Measurements from ENCODE around the gene AAGAB. TPM values are rescaled to one million over a fixed set of nuclear protein-coding genes. Genes with fewer than 3 reads are reported as not detected.
"Not testable (repeated sequence)": the region's sequence is repeated elsewhere in the genome, so short reads cannot be mapped to it uniquely, and the experiment has no call there.

Gene AAGAB
- 21.0 TPM for polyA plus RNA-seq (ENCODE audit: insufficient read length)

GRCh38 chr15:67254238-67255175 is at the start of gene AAGAB, which contains the start of gene IQCH:
TSS of gene AAGAB (minus strand) at chr15:67254661. CDS start at chr15:67254631, 30 bp downstream.
TSS of gene IQCH (plus strand) at chr15:67254786. CDS start at chr15:67254897, 111 bp downstream.
- peak; percentile 61 for DNase-seq (ENCODE audit: low read depth)

DNA sequence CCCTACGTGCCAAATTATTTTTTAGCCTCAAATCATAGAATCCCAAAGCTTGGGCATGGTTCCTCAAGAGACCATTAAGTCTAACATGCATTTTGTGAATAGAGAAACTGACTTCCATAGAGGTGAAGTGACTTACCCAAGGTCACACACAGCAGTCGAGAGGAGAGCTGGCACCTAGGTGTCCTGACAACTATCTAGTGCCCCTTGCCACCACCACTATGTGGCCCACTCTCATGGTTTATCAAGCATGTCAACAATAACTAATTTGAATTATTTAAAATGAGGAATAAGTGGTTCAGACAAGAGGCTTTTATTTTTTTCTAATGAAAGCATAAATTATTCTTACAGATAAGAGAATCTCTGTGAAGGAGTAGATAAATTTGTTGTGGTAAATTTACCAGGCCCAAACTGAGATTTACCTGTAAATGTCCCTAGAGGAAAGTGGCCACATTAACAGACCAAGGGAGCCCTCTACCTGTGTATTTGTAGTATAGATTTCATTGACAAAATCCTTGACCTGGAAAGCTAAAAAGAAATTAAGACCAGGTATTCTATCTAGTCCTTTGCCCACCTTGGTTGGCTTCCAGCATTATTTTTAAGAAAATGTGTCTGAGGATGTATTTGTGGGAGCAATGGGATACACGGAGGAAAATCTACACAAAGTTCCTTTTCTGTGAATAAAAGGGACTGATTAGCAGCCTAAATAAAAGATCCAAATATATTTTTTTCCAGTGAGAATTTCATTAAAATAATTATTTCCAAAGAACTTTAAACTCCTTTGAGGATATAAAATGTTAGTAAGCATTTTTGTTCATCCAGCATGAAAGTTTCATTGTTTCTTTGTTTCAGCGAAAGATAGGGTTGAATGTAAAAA is 49.3 kb upstream of the AAGAB start:
- DNase-seq (ENCODE audit: low read depth): no peak

- no peak for DNase-seq (ENCODE audit: low read depth)
These were observed 46.0 kb upstream of the AAGAB start for GRCh38 chr15:67300266-67301025.

DNA sequence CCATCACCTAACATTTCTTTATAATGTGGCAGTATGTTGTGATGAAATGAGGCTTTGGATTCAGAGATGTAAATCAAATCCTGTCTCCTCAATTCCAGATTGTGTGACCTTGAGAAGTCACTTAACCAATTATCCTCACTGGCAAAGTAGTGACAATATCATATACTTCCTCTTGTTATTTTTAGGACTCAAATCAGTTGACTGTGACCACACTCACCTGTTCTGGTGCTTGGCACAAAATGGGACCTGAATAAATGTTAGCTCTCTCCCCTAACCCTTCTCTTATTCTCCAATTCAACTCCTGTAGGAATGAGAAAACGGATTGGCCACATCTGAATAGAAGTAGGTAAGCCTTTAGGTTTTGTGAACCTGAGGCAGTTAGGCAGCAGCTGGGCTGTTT is 42.2 kb upstream of the AAGAB start:
- no peak for DNase-seq (ENCODE audit: low read depth)

GRCh38 chr15:67296188-67296587 is 41.7 kb upstream of the AAGAB start:
- no peak for DNase-seq (ENCODE audit: low read depth)

DNA sequence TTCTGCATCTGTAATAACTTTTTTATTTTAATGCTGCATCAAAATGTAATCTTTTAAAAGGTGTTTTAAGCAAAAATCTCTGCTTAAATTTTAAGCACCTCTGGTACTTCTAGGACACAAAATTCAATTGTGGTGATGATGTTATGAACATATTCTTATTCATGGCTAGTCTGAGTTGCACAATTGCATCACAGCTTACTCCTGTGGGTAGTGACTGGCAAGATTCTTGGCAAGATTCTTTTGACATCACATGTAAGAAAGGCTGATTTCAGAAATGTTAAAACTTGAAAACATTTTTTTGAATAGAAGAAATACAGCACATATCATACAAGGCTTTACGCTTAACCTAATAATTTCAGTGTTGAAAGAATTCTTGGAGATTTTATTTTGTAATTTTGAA is 35.9 kb upstream of the AAGAB start:
- no peak for DNase-seq (ENCODE audit: low read depth)

GRCh38 chr15:67286400-67286799 is 31.9 kb upstream of the AAGAB start:
- not testable (repeated sequence) for DNase-seq (ENCODE audit: low read depth)

DNA sequence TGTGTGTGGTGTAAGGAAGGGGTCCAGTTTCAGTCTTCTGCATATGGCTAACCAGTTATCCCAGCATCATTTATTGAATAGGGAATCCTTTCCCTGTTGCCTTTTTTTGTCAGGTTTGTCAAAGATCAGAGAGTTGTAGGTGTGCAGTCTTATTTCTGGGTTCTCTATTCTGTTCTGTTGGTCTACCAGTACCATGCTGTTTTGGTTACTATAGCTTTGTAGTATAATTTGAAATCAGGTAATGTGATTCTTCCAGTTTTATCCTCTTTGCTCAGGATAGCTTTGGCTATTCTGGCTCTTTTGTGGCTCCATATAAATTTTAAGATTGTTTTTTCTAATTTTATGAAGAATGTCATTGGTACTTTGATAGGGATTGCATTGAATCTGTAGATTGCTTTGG is 31.2 kb upstream of the AAGAB start:
- DNase-seq (ENCODE audit: low read depth): not testable (repeated sequence)

- no peak for DNase-seq (ENCODE audit: low read depth)
These were observed 27.3 kb upstream of the AAGAB start for GRCh38 chr15:67281714-67282113.

DNA sequence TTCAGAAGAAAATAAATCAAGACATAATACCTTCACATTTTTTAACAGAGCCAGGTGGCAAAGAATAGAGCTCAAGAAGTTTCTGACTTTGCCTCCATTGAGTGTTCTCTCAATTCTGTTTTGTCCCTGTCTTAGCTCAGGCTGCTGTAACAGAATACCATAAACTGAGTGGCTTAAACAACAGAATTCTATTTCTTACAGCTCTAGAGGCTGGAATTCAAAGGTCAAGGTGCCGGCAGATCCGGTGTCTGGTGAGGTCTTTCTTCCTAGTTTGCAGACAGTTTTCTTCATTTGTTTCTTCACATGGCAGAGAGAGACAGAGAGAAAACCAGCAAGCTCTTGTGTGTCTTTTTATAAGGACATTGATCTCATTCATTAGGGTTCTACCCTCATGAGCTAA is 25.8 kb upstream of the AAGAB start:
- no peak for DNase-seq (ENCODE audit: low read depth)

GRCh38 chr15:67276666-67277065 is 22.2 kb upstream of the AAGAB start:
- no peak for DNase-seq (ENCODE audit: low read depth)

DNA sequence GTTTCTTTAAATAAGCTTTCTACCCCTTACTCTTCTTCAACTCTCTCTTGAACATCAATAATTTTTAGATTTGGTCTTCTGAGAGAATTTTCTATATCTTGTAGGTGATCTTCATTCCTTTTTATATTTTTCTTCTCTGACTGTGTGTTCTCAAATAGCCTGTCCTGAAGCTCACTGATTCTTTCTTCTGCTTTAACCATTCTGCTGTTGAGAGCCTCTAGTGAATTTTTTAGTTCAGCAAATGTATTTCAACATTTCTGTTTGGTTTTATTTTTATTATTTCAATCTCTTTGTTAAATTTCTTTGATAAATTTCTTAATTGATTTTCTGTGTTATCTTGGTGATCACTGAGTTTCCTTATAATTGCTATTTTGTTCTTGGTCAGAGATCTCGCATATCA is 19.8 kb upstream of the AAGAB start:
- DNase-seq (ENCODE audit: low read depth): no peak

DNA sequence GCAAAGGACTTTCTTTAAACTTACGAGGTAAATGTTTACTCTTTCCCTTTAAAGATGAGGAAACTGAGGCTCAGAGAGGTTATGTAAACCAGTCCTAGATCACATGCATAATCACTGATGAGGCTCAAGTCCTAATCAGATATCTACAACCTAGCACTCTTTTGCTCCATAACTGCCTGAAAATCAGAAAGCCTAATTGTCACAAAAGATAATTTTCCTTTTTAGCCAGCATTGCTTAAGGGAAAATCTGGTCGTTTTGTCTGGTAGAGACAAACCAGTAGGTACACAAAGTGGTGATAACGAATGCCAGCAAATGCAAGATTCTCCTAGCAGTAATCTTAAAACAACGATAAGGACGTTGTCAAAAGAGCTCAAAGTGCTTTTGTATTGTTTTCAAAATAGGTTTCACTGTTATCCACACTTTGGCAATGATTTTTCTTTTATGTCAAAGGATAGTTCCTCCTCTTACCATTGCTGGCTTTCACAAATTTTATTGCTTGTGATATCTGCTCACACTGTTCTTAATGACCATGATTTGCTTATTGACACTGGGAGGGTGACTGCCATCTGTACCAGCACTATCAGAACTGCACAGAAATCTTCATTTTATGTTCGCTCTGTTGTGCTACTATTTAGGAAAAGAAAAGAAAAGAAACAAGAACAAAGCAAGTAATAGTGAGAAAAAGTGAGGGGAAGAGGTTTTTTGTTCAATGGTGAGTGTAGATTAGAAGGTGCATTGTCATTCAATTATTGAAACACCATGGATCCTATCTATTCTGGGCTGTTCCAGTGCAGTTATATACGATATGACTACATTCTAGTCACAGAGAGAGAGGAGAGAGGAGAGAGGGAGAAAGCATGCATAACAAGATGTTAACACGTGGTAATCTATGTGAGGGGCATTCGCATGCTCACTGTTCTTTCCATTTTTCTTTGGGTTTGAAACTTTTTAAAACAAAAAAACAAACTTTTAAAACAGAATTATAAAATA is 13.8 kb upstream of the AAGAB start:
- no peak for DNase-seq (ENCODE audit: low read depth)

DNA sequence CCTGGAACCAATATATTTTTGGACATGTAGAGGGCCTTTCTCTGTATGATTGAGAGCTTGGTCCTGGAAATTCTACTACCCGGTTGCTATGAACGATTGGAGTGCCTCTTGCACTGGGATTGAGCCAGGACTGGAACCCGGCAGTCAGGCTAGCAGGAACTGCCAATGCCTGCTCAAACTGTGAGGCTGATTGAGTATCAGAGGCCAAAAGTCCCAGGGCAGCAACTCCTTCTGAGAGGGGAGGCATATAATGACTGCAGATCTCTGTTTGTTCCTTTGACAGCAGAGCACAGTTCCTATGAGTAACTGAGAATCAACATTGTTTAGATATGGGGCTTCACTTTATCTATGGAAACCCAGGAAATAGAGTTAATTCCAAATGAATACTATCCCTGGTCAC is 13.0 kb upstream of the AAGAB start:
- no peak for DNase-seq (ENCODE audit: low read depth)

DNA sequence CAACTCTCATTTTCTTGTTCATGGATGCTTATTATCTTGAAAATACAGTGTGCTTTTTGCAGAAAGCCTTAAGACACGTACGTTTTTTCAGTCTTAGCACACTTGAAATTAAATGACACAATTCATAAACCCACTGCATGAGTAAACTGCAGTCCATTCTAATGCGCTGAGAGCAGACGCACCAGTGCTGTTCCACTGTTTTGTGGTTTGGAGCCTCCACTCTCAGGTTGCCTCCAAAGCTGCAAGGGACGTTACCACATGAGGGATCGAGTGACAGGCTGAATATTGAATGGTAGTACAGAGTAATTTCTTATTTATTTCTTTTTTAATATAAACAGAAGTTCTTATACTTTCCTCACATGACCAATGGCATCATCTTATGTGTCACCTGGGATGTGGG is 12.4 kb upstream of the AAGAB start:
- DNase-seq (ENCODE audit: low read depth): no peak

GRCh38 chr15:67259806-67260205 is 5.3 kb upstream of the AAGAB start:
- DNase-seq (ENCODE audit: low read depth): no peak

- DNase-seq (ENCODE audit: low read depth): no peak
These were observed 4.9 kb upstream of the AAGAB start for GRCh38 chr15:67259379-67259778.

GRCh38 chr15:67258412-67258811 is 4.0 kb upstream of the AAGAB start:
- not testable (repeated sequence) for DNase-seq (ENCODE audit: low read depth)

- no peak for DNase-seq (ENCODE audit: low read depth)
These were observed 1.6 kb upstream of the AAGAB start for GRCh38 chr15:67256051-67256450.

DNA sequence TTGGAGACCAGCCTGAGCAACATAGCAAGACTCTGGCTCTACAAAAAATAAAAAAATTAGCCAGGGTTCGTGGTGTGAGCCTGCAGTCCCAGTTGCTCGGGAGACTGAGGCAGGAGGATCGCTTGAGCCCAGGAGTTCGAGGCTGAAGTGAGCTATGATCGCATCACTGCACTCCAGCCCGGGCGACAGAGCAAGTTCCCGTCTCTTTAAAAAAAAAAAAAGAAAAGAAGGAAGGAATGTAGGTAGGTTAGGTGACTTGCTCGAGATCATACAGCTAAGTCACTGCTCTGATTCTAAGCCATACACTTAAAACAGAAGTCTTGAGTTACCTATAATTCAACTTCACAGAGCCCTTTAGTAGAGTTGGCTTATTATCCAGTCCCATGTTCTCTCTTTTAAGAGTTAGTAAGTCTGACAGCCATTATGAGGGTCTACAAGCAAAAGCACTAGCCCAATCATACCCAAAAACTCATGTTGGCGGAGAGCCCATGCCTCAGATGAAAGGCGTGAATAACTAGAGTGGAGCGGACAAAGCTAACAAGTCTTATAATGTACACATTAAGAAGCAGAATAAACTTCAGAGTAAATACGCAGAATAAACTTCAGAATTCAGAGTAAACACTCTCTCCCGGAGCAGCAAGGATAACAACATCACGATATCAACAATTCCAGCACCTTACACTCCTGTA is 768 bp downstream of the AAGAB start:
- DNase-seq (ENCODE audit: low read depth): no peak

Measured in forelimb muscle (tissue), 1 donor.